Choroid plexus epithelial cell (primary cell): ENCODE measurements around the gene GALNT17.

Experiments used
- DNase-seq: peaks from one replicate; pipeline ENCODE4 v3.0.0-alpha.2; 2010; ENCODE audit warnings: low read depth
- H3K4me3 ChIP-seq: 2 replicates; pipeline ENCODE4 v1.5.1; 2011; ENCODE audit warnings: low read depth, mild to moderate bottlenecking, control low read depth, low read length, moderate library complexity
- TF ChIP-seq, protein P1 (sequence below): conservative IDR thresholded peaks from 2 replicates; pipeline ENCODE4 v1.5.1; 2011; ENCODE audit warnings: low read depth, mild to moderate bottlenecking, control low read depth, inconsistent platforms, low read length, moderate library complexity

Gene GALNT17

GRCh38 chr7:71411475-71411874, 279.5 kb downstream of the GALNT17 start:
- TF ChIP-seq, protein P1, sequence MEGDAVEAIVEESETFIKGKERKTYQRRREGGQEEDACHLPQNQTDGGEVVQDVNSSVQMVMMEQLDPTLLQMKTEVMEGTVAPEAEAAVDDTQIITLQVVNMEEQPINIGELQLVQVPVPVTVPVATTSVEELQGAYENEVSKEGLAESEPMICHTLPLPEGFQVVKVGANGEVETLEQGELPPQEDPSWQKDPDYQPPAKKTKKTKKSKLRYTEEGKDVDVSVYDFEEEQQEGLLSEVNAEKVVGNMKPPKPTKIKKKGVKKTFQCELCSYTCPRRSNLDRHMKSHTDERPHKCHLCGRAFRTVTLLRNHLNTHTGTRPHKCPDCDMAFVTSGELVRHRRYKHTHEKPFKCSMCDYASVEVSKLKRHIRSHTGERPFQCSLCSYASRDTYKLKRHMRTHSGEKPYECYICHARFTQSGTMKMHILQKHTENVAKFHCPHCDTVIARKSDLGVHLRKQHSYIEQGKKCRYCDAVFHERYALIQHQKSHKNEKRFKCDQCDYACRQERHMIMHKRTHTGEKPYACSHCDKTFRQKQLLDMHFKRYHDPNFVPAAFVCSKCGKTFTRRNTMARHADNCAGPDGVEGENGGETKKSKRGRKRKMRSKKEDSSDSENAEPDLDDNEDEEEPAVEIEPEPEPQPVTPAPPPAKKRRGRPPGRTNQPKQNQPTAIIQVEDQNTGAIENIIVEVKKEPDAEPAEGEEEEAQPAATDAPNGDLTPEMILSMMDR: no peak
- DNase-seq: no peak
- H3K4me3 ChIP-seq: no peak overlapping the region

DNA sequence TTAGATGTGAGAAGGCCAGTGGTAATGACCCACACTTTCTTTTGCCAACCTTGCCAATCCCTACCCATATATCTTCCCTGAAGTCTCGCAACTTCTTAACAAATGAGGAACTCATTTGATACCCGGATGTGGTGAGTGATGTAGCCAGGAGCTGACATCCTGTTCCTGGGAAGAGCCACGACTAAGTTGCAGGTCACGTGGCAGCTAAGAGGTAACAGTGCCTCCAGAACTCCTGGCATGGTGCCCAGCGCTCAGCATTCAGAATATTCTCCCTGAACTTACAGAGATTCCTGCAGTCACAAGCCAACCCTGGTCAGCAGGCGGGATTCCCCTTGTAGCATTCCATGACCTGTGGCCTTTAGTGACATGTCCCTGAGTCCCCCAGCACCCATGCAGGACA, 282.5 kb downstream of the GALNT17 start:
- no peak overlapping the region for H3K4me3 ChIP-seq
- DNase-seq: peak; percentile 8
- TF ChIP-seq, protein P1: no peak

- H3K4me3 ChIP-seq: no peak overlapping the region
- TF ChIP-seq, protein P1: no peak
- DNase-seq: no peak
Observed at GRCh38 chr7:71419546-71420337, 287.8 kb downstream of the GALNT17 start.

- DNase-seq: no peak
- TF ChIP-seq, protein P1: no peak
- no peak overlapping the region for H3K4me3 ChIP-seq
Observed at GRCh38 chr7:71422104-71422503, 290.2 kb downstream of the GALNT17 start.

- TF ChIP-seq, protein P1: no peak
Observed at GRCh38 chr7:71424166-71425035, 292.5 kb downstream of the GALNT17 start.

DNA sequence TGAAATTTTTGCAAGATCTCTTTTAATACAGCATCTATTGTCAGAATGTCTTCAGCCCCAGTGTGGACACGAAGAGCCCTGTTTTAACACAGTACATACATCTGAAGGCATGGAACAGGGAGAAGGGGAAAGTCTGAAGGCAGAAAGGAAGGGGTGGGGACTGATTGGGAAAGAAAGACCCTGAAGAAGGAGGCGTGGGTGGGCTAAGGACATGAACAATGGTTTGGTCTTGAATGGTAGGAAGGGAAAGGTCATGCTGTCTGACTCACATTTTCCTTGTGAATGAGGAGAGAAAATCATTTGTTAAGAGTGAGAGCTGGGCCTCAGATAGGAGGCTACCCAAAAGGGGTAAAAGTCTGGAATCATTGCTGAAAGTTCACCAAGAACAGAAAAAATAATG, 297.1 kb downstream of the GALNT17 start:
- TF ChIP-seq, protein P1: no peak
- H3K4me3 ChIP-seq: no peak overlapping the region
- DNase-seq: peak; percentile 7

More at GRCh38 chr7:71424166-71425035, 292.5 kb downstream of the GALNT17 start:
- peak; percentile 34 for DNase-seq
- H3K4me3 ChIP-seq: no peak overlapping the region
